HG03103 (cell line): ENCODE results near the gene RRN3.
"Not testable (repeated sequence)": the region's sequence is repeated elsewhere in the genome, so short reads cannot be mapped to it uniquely, and the experiment has no call there.

Experiments
- ATAC-seq: cut with Tn5 transposase; IDR thresholded peaks from one replicate; pipeline ENCODE4 v1.9.1; 2021; ENCODE audit warnings: low read depth; ENCODE audit not compliant: unreplicated experiment

The RRN3 gene

DNA sequence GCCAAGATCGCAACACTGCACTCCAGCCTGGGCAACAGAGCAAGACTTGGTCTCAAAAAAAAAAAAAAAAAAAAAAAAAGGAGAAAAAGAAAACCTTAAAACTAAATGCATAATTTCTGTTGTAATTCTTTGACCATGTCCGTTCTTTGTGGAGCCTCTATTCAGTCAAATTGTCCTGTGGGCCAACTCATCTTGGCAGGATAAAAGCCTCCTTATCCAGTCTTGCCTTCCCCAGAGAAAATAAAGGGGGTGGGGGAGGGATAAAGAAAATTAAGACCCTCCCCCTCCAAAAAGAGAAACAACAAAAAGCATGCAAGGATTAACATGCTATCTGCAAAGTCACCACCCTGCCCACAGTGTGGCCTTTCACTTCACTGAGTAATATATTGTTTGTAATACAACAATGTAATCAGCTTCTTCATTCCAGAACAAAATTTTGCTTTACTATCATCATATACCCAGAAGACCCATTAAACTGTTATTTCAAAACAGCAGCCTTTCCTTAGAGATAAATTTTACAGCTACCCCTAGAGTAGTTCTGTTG, 5.4 kb upstream of the RRN3 start:
- ATAC-seq, result not testable (repeated sequence)

DNA sequence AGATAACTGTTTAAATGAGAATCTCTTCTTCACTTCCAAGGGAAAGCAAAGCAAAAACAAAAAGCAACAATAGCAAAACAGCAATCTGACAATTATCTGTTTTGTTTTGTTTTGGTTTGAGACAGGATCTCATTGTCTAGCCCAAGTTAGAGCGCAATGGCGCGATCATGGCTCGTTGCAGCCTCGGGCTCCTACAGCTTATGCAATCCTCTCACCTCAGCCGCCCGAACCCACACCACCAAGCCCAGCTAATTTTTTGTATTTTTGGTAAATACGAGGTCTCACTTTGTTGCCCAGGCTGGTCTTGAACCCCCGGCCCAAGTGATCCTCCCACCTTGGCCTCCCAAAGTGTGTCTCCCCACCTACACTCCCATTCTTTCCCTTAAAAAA, 2.5 kb upstream of the RRN3 start:
- not testable (repeated sequence) for ATAC-seq

DNA sequence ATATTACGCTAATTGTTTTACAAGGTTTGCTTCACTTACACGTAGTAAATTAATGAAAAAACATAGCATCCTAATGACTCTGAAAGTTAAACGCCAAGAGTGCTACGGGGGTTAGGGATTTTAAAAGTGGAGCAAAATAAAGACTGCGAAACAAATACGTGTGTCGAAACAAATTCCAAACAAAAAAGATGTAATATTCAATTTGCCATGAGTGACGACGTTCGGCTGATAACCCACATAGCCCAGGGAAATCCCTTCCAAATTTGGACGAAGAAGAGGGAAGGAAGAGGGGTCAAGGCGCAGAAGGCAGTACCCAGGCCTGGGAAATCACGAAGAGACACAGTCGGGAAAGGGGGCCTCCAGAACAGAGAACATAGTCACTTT, 509 bp downstream of the RRN3 start:
- not testable (repeated sequence) for ATAC-seq

DNA sequence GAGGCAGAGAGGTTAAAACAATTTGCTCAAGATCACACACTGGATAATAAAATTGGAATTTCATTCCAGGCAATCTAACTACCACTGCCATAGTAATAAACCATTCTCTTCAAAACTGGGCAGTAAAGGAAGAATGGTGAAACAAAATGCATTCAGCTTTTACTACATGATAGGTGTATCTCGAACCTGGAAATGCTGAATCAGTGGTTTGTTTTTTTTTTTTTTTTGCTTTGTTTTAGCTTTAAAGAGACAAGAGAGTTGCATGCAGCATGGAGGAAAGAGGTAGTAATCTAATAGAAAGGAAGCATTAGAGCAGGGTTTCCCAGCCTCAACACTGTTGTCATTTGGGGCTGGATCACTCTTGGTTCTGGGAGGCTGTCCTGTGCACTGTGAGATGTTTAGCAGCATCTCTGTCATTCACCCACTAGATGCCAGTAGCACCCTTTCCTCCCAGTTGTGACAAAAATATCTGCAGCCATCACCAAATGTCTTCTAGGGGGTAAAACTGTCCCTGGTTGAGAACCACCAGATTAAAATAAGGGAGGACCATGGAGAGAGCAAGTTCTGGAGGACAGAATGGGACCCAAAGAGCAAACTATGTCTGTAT, 3.3 kb downstream of the RRN3 start:
- ATAC-seq, result not testable (repeated sequence)

DNA sequence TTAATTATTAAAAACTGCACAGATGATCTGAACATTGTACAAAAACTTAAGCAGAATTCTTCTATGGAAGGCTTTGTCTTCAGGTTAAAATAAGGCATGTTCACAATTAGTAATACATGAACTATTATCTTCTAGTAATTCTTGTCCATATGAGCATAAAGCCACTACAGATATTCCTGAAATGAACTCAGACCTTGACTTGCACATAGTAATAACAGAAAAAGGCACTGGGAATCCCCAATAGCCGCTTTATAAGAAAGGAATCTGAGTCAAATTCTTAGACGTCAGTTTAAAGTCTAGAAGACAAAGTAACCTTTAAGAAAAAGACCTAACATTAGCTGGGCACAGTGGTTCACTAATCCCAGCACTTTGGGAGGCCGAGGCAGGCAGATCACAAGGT, 11.3 kb downstream of the RRN3 start:
- ATAC-seq, result not testable (repeated sequence)

DNA sequence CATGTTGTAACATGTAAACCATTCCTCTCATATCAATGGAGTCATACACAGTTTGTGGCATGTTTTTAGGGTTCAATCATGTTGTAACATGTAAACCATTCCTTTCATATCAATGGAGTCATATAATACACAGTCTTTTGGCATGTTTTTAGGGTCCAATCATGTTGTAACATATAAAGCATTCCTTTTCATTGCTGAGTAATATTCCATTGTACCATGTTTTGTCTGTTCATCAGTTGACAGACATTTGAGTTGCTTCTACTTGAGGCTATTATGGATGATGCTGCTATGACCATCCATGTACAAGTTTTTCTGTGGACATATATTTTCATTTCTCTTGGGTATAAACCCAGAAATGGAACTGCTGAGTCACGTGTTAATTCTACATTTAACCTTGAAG, 13.2 kb downstream of the RRN3 start:
- not testable (repeated sequence) for ATAC-seq

DNA sequence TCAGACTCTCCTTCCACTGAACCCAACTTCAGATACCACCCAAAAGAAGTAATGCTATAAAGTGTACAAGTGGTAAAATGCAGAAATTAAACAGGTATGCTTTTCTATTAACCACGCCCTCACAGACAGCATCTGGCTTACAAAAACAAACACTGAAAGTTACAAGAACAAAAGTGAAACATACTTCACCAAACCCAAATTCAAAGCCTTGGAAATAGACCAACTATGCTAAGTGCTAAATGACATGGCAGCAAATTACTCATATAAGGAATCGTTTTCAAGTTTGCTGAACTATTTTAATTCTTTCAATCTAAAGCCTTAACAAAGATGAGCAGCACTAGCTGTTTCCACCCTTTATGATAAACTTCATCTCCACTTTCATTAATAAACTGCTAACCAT, 17.9 kb downstream of the RRN3 start:
- ATAC-seq, result not testable (repeated sequence)

DNA sequence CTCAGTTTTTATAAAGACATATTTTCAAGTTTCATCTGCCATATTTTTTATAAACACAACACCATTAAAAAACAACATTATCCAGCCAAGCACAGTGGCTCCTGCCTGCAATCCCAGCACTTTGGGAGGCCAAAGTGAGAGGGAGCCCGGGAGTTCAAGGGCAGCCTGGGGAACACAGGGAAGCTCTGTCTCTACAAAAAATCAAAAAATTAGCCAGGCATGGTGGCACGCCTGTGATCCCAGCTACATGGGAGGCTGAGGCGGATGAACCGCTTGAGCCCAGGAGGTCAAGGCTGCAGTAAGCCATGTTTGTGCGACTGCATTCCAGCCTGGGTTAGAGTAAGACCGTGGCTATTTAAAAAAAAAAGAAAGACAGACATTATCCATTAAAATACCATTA, 21.0 kb downstream of the RRN3 start:
- no peak for ATAC-seq

DNA sequence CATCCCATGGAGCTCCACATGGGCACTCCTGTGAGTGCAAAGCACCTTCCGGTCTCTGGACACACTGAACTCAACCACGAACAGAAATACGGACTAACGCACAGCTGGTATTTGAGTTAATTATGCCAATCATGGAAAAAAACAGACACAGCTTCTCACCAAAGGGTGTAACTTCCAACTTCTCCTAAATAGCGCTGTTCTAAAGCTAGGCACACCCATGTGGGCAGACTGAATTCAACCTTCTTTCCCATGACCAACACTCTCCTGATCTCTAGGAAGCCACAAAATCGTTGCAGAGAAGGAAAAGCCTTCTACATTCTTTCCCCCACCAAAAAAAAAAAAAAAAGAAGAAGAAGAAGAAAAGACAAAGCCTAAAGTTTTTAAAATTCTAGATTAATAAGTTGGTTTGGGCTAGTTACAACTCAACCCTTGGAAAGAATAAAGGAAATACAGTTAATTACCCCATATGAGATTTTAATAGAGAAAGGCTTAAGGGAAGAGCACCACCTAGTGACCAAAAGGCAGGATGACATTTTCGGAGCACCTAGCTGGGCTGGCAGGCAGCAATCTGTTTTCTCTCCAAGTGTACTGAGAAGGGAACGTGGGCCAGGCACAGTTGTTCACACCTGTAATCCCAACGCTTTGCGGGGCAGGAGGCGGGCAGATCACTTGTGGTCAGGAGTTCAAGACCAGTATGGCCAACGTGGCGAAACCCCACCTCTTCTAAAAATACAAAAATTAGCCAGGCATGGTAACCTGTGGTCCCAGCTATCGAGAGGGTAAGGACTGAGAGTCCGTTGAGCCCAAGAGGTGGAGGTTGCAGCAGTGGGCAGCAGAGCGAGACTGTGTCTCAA, 21.9 kb downstream of the RRN3 start:
- ATAC-seq, result not testable (repeated sequence)

DNA sequence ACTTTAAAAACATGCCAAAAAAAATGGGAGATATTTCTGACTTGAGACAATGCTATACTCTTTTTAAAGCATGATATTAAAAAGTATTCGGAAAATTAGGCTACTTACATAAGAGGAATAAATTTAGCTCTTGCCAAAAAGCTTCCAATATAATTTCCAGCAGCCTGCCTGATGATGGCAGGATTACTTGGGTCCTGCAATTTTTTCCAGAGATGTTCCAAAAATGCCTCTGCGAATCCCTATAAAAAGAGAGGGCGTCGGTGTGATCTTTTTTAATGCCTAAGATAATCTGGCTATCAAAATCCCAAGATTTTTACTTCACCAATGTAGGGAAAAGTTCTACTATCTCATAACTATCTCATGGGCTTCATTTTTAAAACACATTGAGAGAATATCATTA, 23.1 kb downstream of the RRN3 start:
- not testable (repeated sequence) for ATAC-seq

DNA sequence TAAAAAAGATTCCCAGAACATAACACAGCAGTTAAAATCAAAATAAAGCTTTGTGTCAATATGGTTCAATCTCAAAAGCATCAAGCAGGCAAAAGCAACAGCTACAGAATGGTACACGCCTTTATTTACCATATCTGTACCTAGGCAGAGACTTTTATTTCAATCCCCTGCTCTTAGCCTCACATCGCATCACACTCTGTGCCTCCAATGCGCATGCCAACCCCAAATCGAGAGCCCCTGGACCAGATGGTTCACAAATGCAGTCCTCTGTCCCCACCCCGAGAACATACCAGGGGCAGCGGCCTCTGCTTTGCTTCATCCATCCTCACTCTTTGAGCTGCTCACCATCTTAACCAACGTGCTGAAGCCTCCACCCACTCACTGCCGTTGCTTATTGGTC, 27.4 kb downstream of the RRN3 start:
- not testable (repeated sequence) for ATAC-seq

DNA sequence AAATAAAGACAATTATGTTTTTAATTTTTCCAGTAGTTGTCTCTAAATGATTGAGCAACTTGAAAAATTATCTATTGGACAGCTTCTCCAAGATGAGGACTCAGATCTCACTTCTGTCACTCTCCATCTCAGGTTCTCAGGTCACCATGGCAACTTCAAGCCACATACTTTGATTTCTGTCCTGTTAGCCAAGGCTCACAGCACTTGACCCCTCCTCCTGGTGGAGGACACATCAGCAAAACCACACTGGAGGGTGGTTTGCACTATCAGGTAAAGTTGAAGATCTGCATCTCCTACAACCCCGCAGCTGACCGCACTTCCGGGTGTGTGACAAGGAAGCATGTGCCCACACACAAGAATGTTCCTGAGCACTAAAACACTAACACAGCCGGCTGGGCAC, 28.1 kb downstream of the RRN3 start:
- ATAC-seq, result not testable (repeated sequence)

DNA sequence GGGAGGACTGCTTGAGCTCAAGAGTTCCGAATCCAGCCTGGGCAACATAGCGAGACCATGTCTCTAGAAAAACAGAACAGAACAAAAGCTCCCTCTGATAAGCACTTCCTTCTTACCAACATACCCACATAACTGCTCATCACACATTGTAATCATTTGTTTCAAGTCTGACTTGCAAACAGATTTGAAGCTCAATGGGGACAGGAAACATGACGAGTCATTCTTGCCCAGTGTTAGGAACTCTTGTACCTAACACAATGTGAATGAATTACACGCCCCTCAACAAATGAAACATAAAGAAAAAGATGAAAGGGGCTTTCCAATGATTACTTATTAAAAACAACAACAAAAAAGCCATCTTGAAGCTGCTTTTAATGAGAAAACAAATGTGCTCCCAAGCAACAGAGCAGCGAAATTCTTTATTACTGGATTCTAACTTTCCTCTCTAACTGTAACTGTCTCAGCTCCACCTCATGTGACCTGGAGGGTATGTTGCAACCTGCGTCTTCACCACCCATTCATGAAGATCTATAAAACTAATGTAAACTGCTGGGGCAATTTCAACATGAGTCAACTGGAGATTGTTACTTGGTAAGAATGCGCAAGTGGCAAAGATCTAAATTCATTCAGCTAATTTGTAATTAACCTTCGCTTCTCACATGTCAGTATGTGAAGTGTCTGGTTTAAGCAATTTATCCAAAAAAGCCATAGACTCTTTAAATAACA, 31.8 kb downstream of the RRN3 start:
- ATAC-seq, result not testable (repeated sequence)

DNA sequence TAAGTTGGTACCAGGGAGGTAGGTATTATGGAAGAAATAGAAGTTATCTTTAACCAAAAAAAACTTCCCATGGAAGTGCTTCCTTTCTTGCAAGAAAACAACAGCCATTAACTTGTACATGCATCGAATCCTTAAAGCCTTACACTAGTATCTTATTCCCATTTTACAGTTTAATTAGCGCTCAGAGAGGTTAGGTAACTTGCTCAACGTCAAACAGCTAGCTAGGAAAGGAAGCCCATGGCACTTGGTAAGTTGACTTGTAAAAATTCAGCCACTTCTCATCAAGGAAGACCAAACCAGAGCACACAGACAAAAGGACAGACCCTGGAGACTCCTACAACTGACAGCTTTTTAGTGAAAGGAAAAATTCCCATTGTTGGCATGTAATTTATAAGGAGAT, 34.7 kb downstream of the RRN3 start:
- ATAC-seq, result no peak

DNA sequence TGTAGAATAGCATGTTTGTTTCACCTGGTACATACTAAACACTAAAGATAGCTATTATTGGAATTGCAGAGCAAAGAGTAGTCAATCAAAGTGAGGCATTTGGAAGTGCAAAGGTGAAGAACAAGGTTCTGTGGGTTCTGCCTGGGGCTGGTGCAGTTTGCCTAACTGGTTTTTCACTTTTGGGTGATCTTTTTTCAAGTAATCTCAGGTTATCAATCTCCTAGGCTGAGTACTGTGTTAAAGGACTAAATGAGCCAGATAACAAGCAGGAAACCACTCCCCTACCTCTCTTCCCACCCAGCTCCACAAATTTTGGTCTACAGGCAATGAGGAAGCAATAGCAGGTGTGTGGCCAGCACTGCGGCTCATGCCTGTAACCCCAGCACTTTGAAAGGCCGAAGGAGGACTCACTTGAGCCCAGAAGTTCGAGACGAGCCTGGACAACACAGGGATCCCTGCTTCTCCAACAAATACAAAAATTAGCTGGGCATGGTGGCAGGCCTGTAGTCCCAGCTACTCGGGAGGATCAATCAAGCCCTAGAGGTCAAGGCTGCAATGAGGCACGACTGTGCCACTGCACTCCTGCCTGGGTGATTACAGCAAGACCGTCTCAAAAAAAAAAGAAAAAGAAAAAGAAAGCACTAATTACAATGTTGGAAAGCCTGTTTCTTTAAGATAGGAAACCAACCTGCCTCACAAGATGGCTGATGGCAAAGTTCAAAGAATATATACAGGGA, 36.2 kb downstream of the RRN3 start:
- ATAC-seq, result no peak

DNA sequence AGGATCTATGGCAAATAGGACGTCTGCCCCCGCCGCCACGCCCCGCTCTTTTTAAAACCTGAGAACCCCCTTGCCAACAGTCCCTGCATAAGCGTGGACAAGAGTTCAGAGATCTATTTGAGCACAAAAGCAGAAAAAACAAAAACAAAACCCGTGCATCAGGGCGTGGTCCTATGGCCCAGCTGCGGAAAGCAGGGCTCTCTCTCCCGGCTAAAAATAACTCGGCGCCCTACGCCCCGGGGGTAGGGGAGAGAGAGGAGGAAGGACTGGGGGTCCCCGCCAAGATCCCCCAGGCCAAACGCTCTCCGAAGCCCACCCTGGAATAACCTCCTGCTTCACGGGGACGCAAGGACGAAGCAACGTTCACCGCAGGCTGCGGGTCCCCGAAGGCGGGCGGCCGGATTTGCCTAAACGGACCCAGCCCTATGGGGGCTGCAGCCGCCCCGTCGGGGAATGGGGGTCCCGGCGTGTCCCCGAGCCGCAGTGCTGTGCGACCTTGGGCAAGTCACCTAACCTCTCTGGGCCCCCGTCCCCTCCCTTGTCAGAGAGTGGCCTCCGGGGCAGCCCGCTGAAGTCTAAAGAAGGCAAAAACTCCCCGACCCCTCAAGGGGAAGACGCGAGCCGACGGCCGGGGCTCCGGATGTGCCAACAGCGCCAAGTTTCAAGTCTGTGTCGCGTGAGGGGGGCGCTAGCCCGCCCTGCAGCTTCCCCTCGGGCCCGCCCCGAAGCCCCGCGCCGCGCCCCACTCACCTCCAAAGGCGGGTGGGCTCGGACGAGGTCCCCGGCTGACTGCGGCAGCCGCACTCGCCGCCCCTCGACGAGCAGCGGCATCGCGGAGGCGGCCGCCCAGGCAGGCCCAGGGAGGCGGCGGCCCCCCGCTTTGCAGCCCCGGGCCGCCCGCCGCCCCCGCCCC, 38.7 kb downstream of the RRN3 start:
- ATAC-seq, result peak; percentile 48

DNA sequence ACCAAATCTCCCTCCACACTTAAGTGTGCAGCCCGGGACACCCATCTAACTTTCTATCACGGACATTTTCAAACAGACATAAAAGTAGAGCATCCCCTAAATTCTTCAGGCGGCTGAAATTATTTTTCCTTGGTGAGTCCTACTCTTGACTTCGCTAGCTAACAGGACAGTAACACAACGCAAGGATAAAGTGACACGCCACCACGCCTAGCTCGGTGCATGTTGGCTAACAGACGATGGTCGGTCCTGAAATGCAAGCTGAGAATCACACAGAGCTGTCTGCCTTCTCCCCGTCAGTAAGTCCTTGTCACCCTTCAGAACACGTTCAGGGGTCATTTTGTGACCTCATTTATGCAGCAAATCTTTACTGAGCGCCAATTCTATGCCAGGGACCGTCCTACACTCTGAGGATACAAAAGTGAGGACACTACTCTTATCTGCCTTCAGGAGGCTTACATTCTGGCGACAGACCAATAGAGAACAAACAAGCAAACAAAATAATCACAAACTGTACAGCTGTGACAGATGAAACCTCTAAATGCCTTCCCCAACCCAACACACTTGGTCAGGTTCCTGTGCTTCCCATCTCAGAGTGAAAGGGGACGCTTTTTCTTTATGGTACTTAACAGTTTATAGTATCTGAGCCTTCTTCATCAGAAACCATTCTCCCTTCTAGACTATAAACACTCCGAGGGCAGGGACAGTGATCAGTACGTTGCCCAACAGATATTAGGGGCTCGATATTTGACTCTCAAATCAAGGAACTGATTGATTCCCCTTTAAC, 39.5 kb downstream of the RRN3 start:
- ATAC-seq, result no peak

DNA sequence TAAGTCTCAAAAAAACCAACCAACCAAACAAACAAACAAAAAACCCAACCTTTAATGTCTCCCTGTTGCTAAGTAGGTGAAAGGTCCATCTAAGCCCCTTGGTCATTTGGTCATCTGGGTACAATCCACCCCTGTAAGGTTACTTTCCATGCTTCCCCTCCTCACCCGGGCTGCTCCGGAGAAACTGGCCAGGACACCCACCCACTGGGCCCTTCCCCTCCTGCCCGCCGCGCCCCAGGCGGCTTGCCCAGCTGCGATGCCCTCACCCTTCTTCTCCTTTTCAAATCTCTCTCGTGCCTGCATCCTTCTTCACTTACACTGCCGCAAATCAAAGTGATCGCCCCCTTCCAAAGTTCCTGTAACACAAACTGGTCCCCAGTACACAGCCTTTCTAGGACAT, 40.2 kb downstream of the RRN3 start:
- no peak for ATAC-seq
